ENCODE results near the gene KRTAP3-1.

DNA sequence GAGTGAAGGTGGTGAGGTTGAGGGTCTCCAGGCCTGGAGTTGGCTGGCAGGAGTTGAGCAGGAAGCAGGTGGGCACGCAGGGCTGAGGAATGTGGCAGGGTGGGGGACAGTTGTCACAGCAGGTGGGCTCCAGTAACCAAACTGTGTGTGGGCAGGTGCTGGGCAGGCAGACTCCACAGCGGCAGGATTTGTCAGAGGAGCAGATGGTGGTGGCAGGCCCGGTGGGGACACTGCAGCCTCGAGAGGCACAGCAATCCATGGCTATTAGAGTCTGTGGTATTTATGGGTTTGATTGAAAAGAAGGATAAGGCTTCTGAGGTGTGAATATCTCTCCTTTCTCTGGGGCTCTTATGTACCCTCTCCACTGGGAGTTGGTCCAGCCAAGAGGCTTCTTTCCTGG, 15.1 kb downstream of the KRTAP3-1 start, which contains the start of gene KRTAP3-3:
- TF ChIP-seq KDM1A (IDR thresholded peaks at IDR 0.05; ENCODE audit: borderline replicate concordance): no peak
- TF ChIP-seq, protein P1, sequence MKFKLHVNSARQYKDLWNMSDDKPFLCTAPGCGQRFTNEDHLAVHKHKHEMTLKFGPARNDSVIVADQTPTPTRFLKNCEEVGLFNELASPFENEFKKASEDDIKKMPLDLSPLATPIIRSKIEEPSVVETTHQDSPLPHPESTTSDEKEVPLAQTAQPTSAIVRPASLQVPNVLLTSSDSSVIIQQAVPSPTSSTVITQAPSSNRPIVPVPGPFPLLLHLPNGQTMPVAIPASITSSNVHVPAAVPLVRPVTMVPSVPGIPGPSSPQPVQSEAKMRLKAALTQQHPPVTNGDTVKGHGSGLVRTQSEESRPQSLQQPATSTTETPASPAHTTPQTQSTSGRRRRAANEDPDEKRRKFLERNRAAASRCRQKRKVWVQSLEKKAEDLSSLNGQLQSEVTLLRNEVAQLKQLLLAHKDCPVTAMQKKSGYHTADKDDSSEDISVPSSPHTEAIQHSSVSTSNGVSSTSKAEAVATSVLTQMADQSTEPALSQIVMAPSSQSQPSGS (IDR thresholded peaks at IDR 0.05; ENCODE audit: low read length): no peak
- TF ChIP-seq NFIC (IDR thresholded peaks at IDR 0.05; ENCODE audit: low read depth, low read length): no peak

Data from GM12878 (cell line).